ENCODE data around the gene HBEGF.

DNA sequence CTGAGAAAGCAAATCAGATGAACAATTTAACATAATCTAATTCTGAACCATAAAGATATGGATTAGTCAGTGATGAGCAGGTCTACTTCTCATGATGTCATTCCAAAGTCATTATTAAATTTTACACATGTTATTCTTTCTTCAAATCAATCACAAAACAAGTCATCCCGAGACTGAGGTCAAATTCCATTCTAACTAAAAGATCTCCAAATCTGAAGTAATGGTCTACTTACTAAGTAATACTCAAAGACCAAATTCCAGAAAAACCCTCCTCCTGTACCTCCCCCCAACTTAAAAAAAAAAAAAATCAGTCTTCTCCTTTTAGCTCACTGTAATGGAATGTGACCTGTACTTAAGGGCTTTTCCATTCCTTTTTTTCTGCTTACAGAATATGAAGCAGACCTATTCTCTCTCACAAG lies 48.2 kb downstream of the HBEGF start:
- TF ChIP-seq POLR2A (IDR thresholded peaks at IDR 0.05) (no peak), CTCF (IDR thresholded peaks at IDR 0.05) (no peak), EP300 (IDR thresholded peaks at IDR 0.05) (no peak), POLR2AphosphoS5 (IDR thresholded peaks at IDR 0.05) (no peak)
